Liver (tissue), 9 donors: ENCODE data around the gene IL37. TPM values are rescaled to one million over a fixed set of nuclear protein-coding genes. Genes with fewer than 3 reads are reported as not detected.

Experiments used
- DNase-seq: peaks from one replicate; pipeline ENCODE4 v3.0.0-alpha.2; 2017; ENCODE audit warnings: low spot score
- H3K27ac ChIP-seq, 2 donors: one replicate each; pipeline ENCODE4 v1.7.0; 2013; ENCODE audit warnings: inconsistent platforms in 2 of 2, low read length in 2 of 2, control low read depth in 1 of 2, low read depth in 1 of 2, mild to moderate bottlenecking in 1 of 2
- H3K27me3 ChIP-seq, 4 donors: one replicate each; pipeline versions ENCODE4 v1.6.1 to v1.7.0; 2013; ENCODE audit warnings: low read length in 3 of 4, inconsistent platforms in 1 of 4, mild to moderate bottlenecking in 1 of 4, moderate library complexity in 1 of 4; ENCODE audit not compliant: control insufficient read depth in 4 of 4, insufficient read depth in 4 of 4
- H3K36me3 ChIP-seq, 4 donors: one replicate each; pipeline versions ENCODE4 v1.6.1 to v1.7.0; 2013; ENCODE audit warnings: low read length in 3 of 4, mild to moderate bottlenecking in 3 of 4, low read depth in 1 of 4, moderate library complexity in 1 of 4; ENCODE audit not compliant: control insufficient read depth in 4 of 4, insufficient read depth in 3 of 4
- H3K4me1 ChIP-seq, 4 donors: one replicate each; pipeline versions ENCODE4 v1.6.1 to v1.7.0; 2013; ENCODE audit warnings: low read length in 3 of 4, mild to moderate bottlenecking in 3 of 4, moderate library complexity in 1 of 4; ENCODE audit not compliant: control insufficient read depth in 4 of 4, insufficient read depth in 4 of 4
- H3K4me3 ChIP-seq, 3 donors: one replicate each; pipeline versions ENCODE4 v1.6.1 to v1.7.0; 2013; ENCODE audit warnings: low read length in 3 of 3, control low read depth in 1 of 3, low read depth in 1 of 3, mild to moderate bottlenecking in 1 of 3
- H3K9ac ChIP-seq, 2 donors: one replicate each; pipeline ENCODE4 v1.7.0; 2013; ENCODE audit warnings: low read length in 2 of 2, mild to moderate bottlenecking in 2 of 2, moderate library complexity in 2 of 2, control low read depth in 1 of 2, low read depth in 1 of 2
- H3K9me3 ChIP-seq, 4 donors: one replicate each; pipeline versions ENCODE4 v1.6.1 to v1.7.0; 2013; ENCODE audit warnings: low read length in 3 of 4; ENCODE audit not compliant: control insufficient read depth in 4 of 4
- ATF3 ChIP-seq: IDR thresholded peaks from 2 replicates; pipeline ENCODE4 v1.6.1; 2016; ENCODE audit warnings: antibody characterized with exemption
- EGR1 ChIP-seq, 2 donors: IDR thresholded peaks; 2 replicates each; pipeline ENCODE4 v1.6.1; 2016 to 2018; ENCODE audit warnings: antibody characterized with exemption in 2 of 2, low read depth in 2 of 2
- FOXA1 ChIP-seq: IDR thresholded peaks from 2 replicates; pipeline ENCODE4 v1.6.1; 2016; ENCODE audit warnings: antibody characterized with exemption
- FOXA2 ChIP-seq: IDR thresholded peaks from 2 replicates; pipeline ENCODE4 v1.6.1; 2016; ENCODE audit warnings: antibody characterized with exemption
- HNF4A ChIP-seq, 2 donors: conservative IDR thresholded peaks; 2 replicates each; pipeline ENCODE4 v1.6.1; 2016; ENCODE audit warnings: antibody characterized with exemption in 2 of 2, mild to moderate bottlenecking in 2 of 2
- HNF4G ChIP-seq: IDR thresholded peaks from 2 replicates; pipeline ENCODE4 v1.6.1; 2016; ENCODE audit warnings: antibody characterized with exemption
- JUND ChIP-seq, 2 donors: IDR thresholded peaks; 2 replicates each; pipeline ENCODE4 v1.6.1; 2016; ENCODE audit warnings: antibody characterized with exemption in 2 of 2
- MAX ChIP-seq: IDR thresholded peaks from 2 replicates; pipeline ENCODE4 v1.6.1; 2016; ENCODE audit warnings: antibody characterized with exemption
- NR2F2 ChIP-seq: IDR thresholded peaks from 2 replicates; pipeline ENCODE4 v1.6.1; 2016; ENCODE audit warnings: antibody characterized with exemption
- RAD21 ChIP-seq, 2 donors: IDR thresholded peaks; 2 replicates each; pipeline ENCODE4 v1.6.1; 2016; ENCODE audit warnings: antibody characterized with exemption in 2 of 2, mild to moderate bottlenecking in 2 of 2
- REST ChIP-seq: IDR thresholded peaks from 2 replicates; pipeline ENCODE4 v1.6.1; 2016; ENCODE audit warnings: antibody characterized with exemption, mild to moderate bottlenecking
- RXRA ChIP-seq, 2 donors: IDR thresholded peaks; 2 replicates each; pipeline ENCODE4 v1.6.1; 2017 to 2018; ENCODE audit warnings: antibody characterized with exemption in 2 of 2, mild to moderate bottlenecking in 1 of 2
- SP1 ChIP-seq: IDR thresholded peaks from 2 replicates; pipeline ENCODE4 v1.6.1; 2018; ENCODE audit warnings: antibody characterized with exemption, mild to moderate bottlenecking
- TAF1 ChIP-seq: conservative IDR thresholded peaks from 2 replicates; pipeline ENCODE4 v1.6.1; 2016; ENCODE audit warnings: antibody characterized with exemption, mild to moderate bottlenecking
- YY1 ChIP-seq: IDR thresholded peaks from 2 replicates; pipeline ENCODE4 v1.6.1; 2016; ENCODE audit warnings: antibody characterized with exemption, mild to moderate bottlenecking
- WGBS: extraction: QIAGEN DNeasy Blood & Tissue Kit; methylation state at CpG from one replicate; pipeline ENCODE4 v1.1.7; 2013; 5-methylcytosine and 5-hydroxymethylcytosine counted together
- polyA plus RNA-seq, 2 donors: library from polyadenylated mRNA; stranded (reverse) in 1 of 2; unstranded in 1 of 2; fragments of 200-250 nt in 1 of 2; fragments of >200 nt in 1 of 2; fragmentation: Nextera tagmentation in 1 of 2; extraction: Ambion mirVana in 1 of 2; gene quantifications; one replicate each; pipeline versions ENCODE4 v1.2.1 to v1.2.3, GENCODE V29; 2013 to 2015
- total RNA-seq, 2 donors: library from RNA; depleted of rRNA; stranded (reverse); fragments of >200 nt; gene quantifications; one replicate each; pipeline ENCODE4 v1.2.3, GENCODE V29; 2014
- TF ChIP-seq, protein P1 (sequence below): fragments of 150-350 bp; IDR thresholded peaks from 2 replicates; pipeline ENCODE4 v1.5.1; 2017; ENCODE audit warnings: improper control_type of control experiment, low read depth, low read length; ENCODE audit not compliant: missing input control
- TF ChIP-seq, protein P2 (sequence below): IDR thresholded peaks from 2 replicates; pipeline ENCODE4 v1.6.1; 2016; ENCODE audit warnings: antibody characterized with exemption
- donor health status: healthy.
- donor health status: healthy.
- donor health status: healthy.
- donor health status: healthy.
- donor health status: healthy.

IL37 gene
- total and polyA plus RNA-seq, 4 donors, result not detected

- no peak overlapping the region for H3K27ac ChIP-seq
- peaks cover 0 to 4% (median 2%) of the 10 kb centered on the region in 4 donors for H3K4me1 ChIP-seq
- TF ChIP-seq EGR1 (IDR thresholded peaks at IDR 0.05; ENCODE audit: low read depth in 2 of 2) (no peak), RXRA (IDR thresholded peaks at IDR 0.05) (no peak), ATF3 (no peak), RAD21 (IDR thresholded peaks at IDR 0.05) (no peak), HNF4G (no peak), REST (no peak), HNF4A (conservative IDR thresholded peaks at IDR 0.05) (no peak)
- WGBS, result 93% methylated on average over 7 of the region's 7 CpGs
- no peak overlapping the region for H3K9ac ChIP-seq
- no peaks in the 10 kb centered on the region for H3K9me3 ChIP-seq
- H3K4me3 ChIP-seq, result no peak overlapping the region
- no peaks in the 10 kb centered on the region for H3K27me3 ChIP-seq
- no peak for DNase-seq
- no peaks in the 10 kb centered on the region for H3K36me3 ChIP-seq
Measured at GRCh38 chr2:112954364-112954763, 43.4 kb downstream of the IL37 start.

- no peak overlapping the region for H3K27ac ChIP-seq
- H3K9me3 ChIP-seq, result no peaks in the 10 kb centered on the region
- no peak for DNase-seq
- H3K36me3 ChIP-seq, result no peaks in the 10 kb centered on the region
- H3K9ac ChIP-seq, result no peak overlapping the region
- H3K4me1 ChIP-seq, result peaks cover 0 to 4% (median 2%) of the 10 kb centered on the region in 4 donors
- no peaks in the 10 kb centered on the region for H3K27me3 ChIP-seq
- TF ChIP-seq, protein P1, sequence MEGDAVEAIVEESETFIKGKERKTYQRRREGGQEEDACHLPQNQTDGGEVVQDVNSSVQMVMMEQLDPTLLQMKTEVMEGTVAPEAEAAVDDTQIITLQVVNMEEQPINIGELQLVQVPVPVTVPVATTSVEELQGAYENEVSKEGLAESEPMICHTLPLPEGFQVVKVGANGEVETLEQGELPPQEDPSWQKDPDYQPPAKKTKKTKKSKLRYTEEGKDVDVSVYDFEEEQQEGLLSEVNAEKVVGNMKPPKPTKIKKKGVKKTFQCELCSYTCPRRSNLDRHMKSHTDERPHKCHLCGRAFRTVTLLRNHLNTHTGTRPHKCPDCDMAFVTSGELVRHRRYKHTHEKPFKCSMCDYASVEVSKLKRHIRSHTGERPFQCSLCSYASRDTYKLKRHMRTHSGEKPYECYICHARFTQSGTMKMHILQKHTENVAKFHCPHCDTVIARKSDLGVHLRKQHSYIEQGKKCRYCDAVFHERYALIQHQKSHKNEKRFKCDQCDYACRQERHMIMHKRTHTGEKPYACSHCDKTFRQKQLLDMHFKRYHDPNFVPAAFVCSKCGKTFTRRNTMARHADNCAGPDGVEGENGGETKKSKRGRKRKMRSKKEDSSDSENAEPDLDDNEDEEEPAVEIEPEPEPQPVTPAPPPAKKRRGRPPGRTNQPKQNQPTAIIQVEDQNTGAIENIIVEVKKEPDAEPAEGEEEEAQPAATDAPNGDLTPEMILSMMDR, result no peak
- TF ChIP-seq YY1, result no peak
- no peak for TF ChIP-seq JUND (IDR thresholded peaks at IDR 0.05)
- no peak for TF ChIP-seq EGR1 (IDR thresholded peaks at IDR 0.05; ENCODE audit: low read depth in 2 of 2)
- TF ChIP-seq ATF3, result no peak
- TF ChIP-seq REST, result no peak
- no peak for TF ChIP-seq MAX
- no peak for TF ChIP-seq SP1
- TF ChIP-seq HNF4A (conservative IDR thresholded peaks at IDR 0.05), result no peak
- no peak for TF ChIP-seq NR2F2
- TF ChIP-seq HNF4G, result no peak
- TF ChIP-seq, protein P2, sequence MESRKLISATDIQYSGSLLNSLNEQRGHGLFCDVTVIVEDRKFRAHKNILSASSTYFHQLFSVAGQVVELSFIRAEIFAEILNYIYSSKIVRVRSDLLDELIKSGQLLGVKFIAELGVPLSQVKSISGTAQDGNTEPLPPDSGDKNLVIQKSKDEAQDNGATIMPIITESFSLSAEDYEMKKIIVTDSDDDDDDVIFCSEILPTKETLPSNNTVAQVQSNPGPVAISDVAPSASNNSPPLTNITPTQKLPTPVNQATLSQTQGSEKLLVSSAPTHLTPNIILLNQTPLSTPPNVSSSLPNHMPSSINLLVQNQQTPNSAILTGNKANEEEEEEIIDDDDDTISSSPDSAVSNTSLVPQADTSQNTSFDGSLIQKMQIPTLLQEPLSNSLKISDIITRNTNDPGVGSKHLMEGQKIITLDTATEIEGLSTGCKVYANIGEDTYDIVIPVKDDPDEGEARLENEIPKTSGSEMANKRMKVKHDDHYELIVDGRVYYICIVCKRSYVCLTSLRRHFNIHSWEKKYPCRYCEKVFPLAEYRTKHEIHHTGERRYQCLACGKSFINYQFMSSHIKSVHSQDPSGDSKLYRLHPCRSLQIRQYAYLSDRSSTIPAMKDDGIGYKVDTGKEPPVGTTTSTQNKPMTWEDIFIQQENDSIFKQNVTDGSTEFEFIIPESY, result no peak
- TF ChIP-seq TAF1, result no peak
- TF ChIP-seq RXRA (IDR thresholded peaks at IDR 0.05), result no peak
- no peak for TF ChIP-seq FOXA1
- no peak for TF ChIP-seq FOXA2
- H3K4me3 ChIP-seq, result no peak overlapping the region
- 97% methylated on average over 3 of the region's 3 CpGs for WGBS
Measured at GRCh38 chr2:112957511-112957910, 46.5 kb downstream of the IL37 start.
